Small intestine (tissue), 7 donors: ENCODE measurements around the gene GALNS. TPM values are rescaled to one million over a fixed set of nuclear protein-coding genes. Genes with fewer than 3 reads are reported as not detected.
"Not testable (repeated sequence)": the region's sequence is repeated elsewhere in the genome, so short reads cannot be mapped to it uniquely, and the experiment has no call there.

Source experiments
- DNase-seq, 2 donors: peaks; one replicate each; pipeline versions ENCODE4 v3.0.0 to v3.0.0-alpha.2; 2013
- FAIRE-seq: peaks from 2 replicates; lab custom pipeline; 2012; peaks lifted over from hg19 to GRCh38; lab: Jason Lieb, UNC
- H3K27ac ChIP-seq, 3 donors: one replicate each; pipeline ENCODE4 v1.5.1; 2013; ENCODE audit warnings: low read length in 2 of 3, mild to moderate bottlenecking in 2 of 3, control low read depth in 1 of 3, inconsistent platforms in 1 of 3, low read depth in 1 of 3, moderate library complexity in 1 of 3
- H3K27me3 ChIP-seq, 3 donors: one replicate each; pipeline ENCODE4 v1.6.1; 2013; ENCODE audit warnings: low read length in 3 of 3, inconsistent platforms in 1 of 3; ENCODE audit not compliant: control insufficient read depth in 3 of 3, insufficient read depth in 3 of 3
- H3K36me3 ChIP-seq, 3 donors: one replicate each; pipeline ENCODE4 v1.6.1; 2013; ENCODE audit warnings: low read length in 3 of 3, inconsistent platforms in 1 of 3, low read depth in 1 of 3, mild to moderate bottlenecking in 1 of 3, moderate library complexity in 1 of 3; ENCODE audit not compliant: control insufficient read depth in 3 of 3, insufficient read depth in 2 of 3
- H3K4me1 ChIP-seq, 3 donors: one replicate each; pipeline ENCODE4 v1.6.1; 2013; ENCODE audit warnings: low read length in 2 of 3, inconsistent platforms in 1 of 3, low read depth in 1 of 3, mild to moderate bottlenecking in 1 of 3, moderate library complexity in 1 of 3; ENCODE audit not compliant: control insufficient read depth in 3 of 3, insufficient read depth in 2 of 3
- H3K4me3 ChIP-seq, 3 donors: one replicate each; pipeline ENCODE4 v1.5.1; 2013; ENCODE audit warnings: low read length in 3 of 3, control low read depth in 1 of 3, inconsistent platforms in 1 of 3, low read depth in 1 of 3, mild to moderate bottlenecking in 1 of 3, moderate library complexity in 1 of 3
- H3K9me3 ChIP-seq, 2 donors: one replicate each; pipeline ENCODE4 v1.6.1; 2013; ENCODE audit warnings: low read depth in 1 of 2, low read length in 1 of 2; ENCODE audit not compliant: control insufficient read depth in 2 of 2, insufficient read depth in 1 of 2
- WGBS, 3 donors: extraction: QIAGEN DNeasy Blood & Tissue Kit; methylation state at CpG; one replicate each; pipeline ENCODE4 v1.1.7; 2013; 5-methylcytosine and 5-hydroxymethylcytosine counted together
- polyA plus RNA-seq, 4 donors: library from polyadenylated mRNA; stranded (reverse) in 3 of 4; unstranded in 1 of 4; fragments of 200-250 nt in 3 of 4; fragments of 120-200 nt in 1 of 4; gene quantifications; one replicate each; pipeline versions ENCODE4 v1.2.1 to v1.2.3, GENCODE V29; 2013
- donor health status: healthy with polysubstance abuse.
- donor health status: control.
- donor health status: control.
- donor health status: Bipolar disorder and iron deficiency.
- donor health status: healthy.

The GALNS gene
- polyA plus RNA-seq, 4 donors, result 28.3 to 35.4 (median 32.7) TPM

- 66 to 88% (median 79%) methylated on average over 4 of the region's 4 CpGs for WGBS, 3 donors
- Histone ChIP-seq H3K4me3 (no peak overlapping the region), H3K9me3 (no peaks in the 10 kb centered on the region), H3K27me3 (peaks cover 0 to 4% (median 0%) of the 10 kb centered on the region in 3 donors), H3K27ac (no peak overlapping the region), H3K36me3 (peaks cover 0 to 8% (median 0%) of the 10 kb centered on the region in 3 donors), H3K4me1 (peaks cover 0 to 17% (median 0%) of the 10 kb centered on the region in 3 donors)
- DNase-seq (no peak), FAIRE-seq (no peak)
Measured at GRCh38 chr16:88796278-88796677, 60.5 kb downstream of the GALNS start.

DNA sequence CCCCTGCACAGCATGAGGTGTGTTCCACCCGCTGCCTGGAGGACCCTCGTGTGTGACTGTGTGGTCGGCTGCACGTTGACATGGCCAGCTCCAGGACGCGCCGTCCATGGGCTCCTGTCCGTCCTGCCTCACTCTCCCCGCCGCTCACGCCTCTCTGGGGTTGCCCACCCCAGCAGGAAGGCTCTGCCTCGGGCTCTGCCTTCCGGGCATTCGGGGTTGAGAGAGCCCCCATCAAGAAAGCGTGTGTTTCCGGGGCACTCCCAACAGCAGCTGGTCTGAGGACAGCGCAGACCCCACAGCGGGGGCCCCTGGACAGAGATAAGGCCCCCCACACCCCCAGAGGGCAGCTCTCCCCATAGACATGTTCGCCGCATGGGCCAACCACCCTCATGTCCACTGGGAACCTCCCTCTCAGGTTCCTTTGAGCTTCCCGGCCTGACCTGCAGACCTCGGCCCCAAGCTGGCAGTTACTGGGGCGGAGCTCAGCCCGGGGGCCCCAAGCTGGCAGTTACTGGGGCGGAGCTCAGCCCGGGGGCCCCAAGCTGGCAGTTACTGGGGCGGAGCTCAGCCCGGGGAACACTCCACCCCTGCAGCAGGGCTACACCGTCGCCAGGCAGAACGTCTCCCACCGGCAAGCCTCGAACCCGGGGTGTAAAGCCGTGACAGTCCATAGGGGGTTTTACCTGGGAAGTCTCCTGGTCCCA lies 63.3 kb downstream of the GALNS start:
- H3K27ac ChIP-seq, result peak overlapping the region in 1 of 3 donors; percentile 29

GRCh38 chr16:88792668-88793250 lies 64.0 kb downstream of the GALNS start:
- Histone ChIP-seq H3K27ac (no peak overlapping the region), H3K4me3 (no peak overlapping the region), H3K4me1 (peaks cover 0 to 22% (median 0%) of the 10 kb centered on the region in 3 donors), H3K27me3 (peaks cover 0 to 6% (median 0%) of the 10 kb centered on the region in 3 donors), H3K36me3 (no peaks in the 10 kb centered on the region), H3K9me3 (no peaks in the 10 kb centered on the region)
- WGBS, 3 donors, result 83 to 90% (median 84%) methylated on average over 11 to 12 of the region's 12 CpGs
- DNase-seq, result no peak
- no peak for FAIRE-seq

More for the DNA sequence above, 63.3 kb downstream of the GALNS start:
- FAIRE-seq (no peak), DNase-seq (peak in 1 of 2 donors; percentile 75)
- Histone ChIP-seq H3K9me3 (no peaks in the 10 kb centered on the region), H3K36me3 (no peaks in the 10 kb centered on the region), H3K4me1 (peaks cover 0 to 21% (median 0%) of the 10 kb centered on the region in 3 donors), H3K4me3 (peak overlapping the region in 1 of 3 donors; percentile 12), H3K27me3 (peaks cover 0 to 6% (median 0%) of the 10 kb centered on the region in 3 donors)
- WGBS, 3 donors, result 38 to 42% (median 39%) methylated on average over 33 to 35 of the region's 35 CpGs

GRCh38 chr16:88792078-88792550 lies 64.6 kb downstream of the GALNS start:
- peaks cover 0 to 6% (median 0%) of the 10 kb centered on the region in 3 donors for H3K27me3 ChIP-seq
- DNase-seq, result no peak

GRCh38 chr16:88790312-88791211 lies 66.2 kb downstream of the GALNS start:
- Histone ChIP-seq H3K4me3 (no peak overlapping the region), H3K27me3 (peaks cover 0 to 6% (median 0%) of the 10 kb centered on the region in 3 donors), H3K36me3 (no peaks in the 10 kb centered on the region), H3K9me3 (no peaks in the 10 kb centered on the region), H3K4me1 (peaks cover 0 to 33% (median 0%) of the 10 kb centered on the region in 3 donors), H3K27ac (peak overlapping the region in 1 of 3 donors; percentile 79)
- DNase-seq (no peak), FAIRE-seq (no peak)
- WGBS, 3 donors, result 23 to 40% (median 30%) methylated on average over 23 to 24 of the region's 24 CpGs

More at GRCh38 chr16:88792078-88792550, 64.6 kb downstream of the GALNS start:
- H3K4me1 ChIP-seq, result peaks cover 0 to 29% (median 0%) of the 10 kb centered on the region in 3 donors
- no peaks in the 10 kb centered on the region for H3K36me3 ChIP-seq
- WGBS, 3 donors, result 68 to 81% (median 76%) methylated on average over 13 of the region's 13 CpGs
- no peak overlapping the region for H3K4me3 ChIP-seq
- no peak for FAIRE-seq
- H3K9me3 ChIP-seq, result no peaks in the 10 kb centered on the region
- H3K27ac ChIP-seq, result no peak overlapping the region

- peaks cover 0 to 34% (median 0%) of the 10 kb centered on the region in 3 donors for H3K4me1 ChIP-seq
- H3K9me3 ChIP-seq, result no peaks in the 10 kb centered on the region
- no peak overlapping the region for H3K4me3 ChIP-seq
- peaks cover 0 to 6% (median 0%) of the 10 kb centered on the region in 3 donors for H3K27me3 ChIP-seq
- no peak for FAIRE-seq
- H3K36me3 ChIP-seq, result no peaks in the 10 kb centered on the region
- H3K27ac ChIP-seq, result no peak overlapping the region
- WGBS, 3 donors, result 71 to 83% (median 77%) methylated on average over 7 of the region's 7 CpGs
- DNase-seq, result no peak
Measured at GRCh38 chr16:88789594-88789993, 67.2 kb downstream of the GALNS start.

DNA sequence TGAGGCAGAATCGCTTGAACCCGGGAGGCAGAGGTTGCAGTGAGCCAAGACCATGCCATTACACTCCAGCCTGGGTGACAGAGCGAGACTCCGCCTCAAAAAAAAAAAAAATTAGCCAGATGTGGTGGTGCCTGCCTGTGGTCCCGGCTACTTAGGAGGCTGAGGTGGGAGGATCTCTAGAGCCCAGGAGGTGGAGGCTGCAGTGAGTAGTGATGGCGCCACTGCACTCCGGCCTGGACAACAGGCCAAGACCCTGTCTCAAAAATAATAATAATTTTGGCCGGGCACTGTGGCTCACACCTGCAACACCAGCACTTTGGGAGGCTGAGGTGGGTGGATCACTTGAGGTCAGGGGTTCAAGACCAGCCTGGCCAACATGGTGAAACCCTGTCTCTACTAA lies 68.0 kb downstream of the GALNS start:
- H3K4me1 ChIP-seq, result peaks cover 0 to 37% (median 0%) of the 10 kb centered on the region in 3 donors
- not testable (repeated sequence) for H3K4me3 ChIP-seq, H3K27ac ChIP-seq, DNase-seq, FAIRE-seq, H3K27me3 ChIP-seq, H3K36me3 ChIP-seq, H3K9me3 ChIP-seq
- WGBS, 3 donors, result 93 to 97% (median 95%) methylated on average over 8 of the region's 8 CpGs
